GM18517 (cell line): ENCODE measurements around the gene AARS2.

Experiments
- ATAC-seq: cut with Tn5 transposase; IDR thresholded peaks from one replicate; pipeline ENCODE4 v1.9.1; 2021; ENCODE audit warnings: mild to moderate bottlenecking, moderate library complexity; ENCODE audit not compliant: unreplicated experiment

Gene AARS2

DNA sequence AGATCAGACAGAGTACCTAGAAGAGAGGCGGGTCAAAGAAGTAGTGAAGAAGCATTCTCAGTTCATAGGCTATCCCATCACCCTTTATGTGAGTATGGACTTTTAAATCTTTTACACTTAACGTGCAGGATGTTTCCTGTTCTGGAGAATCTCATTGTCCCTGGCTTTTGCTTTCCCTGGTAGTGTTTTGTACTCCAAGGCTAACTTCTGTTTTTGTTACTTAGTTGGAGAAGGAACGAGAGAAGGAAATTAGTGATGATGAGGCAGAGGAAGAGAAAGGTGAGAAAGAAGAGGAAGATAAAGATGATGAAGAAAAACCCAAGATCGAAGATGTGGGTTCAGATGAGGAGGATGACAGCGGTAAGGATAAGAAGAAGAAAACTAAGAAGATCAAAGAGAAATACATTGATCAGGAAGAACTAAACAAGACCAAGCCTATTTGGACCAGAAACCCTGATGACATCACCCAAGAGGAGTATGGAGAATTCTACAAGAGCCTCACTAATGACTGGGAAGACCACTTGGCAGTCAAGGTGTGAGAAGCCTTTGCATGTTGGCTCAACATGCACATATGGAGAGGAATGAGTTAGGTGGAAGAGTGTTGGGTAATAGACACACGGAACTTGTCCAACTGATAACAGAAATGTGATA lies 63.0 kb downstream of the AARS2 start:
- ATAC-seq: no peak
